T-helper 9 cell (primary cell): ENCODE data around the gene RPS6KA5.
A peak's percentile ranks its signal among the peaks of the same experiment; 100 is the strongest.
"Not testable (repeated sequence)": the region's sequence is repeated elsewhere in the genome, so short reads cannot be mapped to it uniquely, and the experiment has no call there.

Source experiments
- DNase-seq: peaks from one replicate; pipeline ENCODE4 v3.0.0-alpha.2; 2020

Gene RPS6KA5

DNA sequence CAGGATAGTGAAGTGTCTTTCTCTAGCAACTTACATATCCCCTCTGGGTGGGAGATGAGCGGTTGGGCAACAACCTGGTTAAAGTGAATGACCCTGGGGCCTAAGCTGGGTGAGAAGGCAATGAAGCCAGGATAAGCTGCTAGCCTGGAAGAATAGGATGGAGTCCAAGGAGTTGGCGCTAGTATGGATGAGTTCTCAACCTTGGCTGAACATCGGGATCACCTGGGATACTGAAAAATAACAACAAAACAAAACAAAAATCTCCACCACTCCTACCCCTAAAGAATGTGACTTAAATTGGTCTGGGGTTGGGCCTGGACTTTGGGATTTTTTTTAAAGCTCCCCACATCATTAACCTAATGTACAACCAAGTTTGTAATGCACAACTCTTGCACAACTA lies 4.8 kb upstream of the RPS6KA5 start:
- no peak for DNase-seq

DNA sequence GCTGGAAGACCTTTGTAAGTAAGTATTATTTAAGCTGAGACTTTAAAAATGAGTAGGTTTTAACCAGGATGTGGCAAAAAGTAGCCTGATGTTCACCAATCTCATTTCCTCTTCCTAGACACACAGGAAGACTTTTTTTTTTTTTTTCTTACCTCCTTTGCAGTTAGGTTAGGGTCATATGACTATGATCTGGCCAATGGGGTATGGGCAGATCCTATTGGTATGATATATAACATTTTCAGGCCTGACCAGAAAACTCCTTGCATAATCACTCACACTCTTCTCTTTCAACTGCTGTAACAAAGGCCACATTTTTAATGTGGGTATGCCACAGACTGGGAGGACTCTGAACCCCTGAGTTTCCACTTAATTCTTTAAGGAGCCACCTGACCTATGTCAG lies 2.7 kb upstream of the RPS6KA5 start:
- no peak for DNase-seq

DNA sequence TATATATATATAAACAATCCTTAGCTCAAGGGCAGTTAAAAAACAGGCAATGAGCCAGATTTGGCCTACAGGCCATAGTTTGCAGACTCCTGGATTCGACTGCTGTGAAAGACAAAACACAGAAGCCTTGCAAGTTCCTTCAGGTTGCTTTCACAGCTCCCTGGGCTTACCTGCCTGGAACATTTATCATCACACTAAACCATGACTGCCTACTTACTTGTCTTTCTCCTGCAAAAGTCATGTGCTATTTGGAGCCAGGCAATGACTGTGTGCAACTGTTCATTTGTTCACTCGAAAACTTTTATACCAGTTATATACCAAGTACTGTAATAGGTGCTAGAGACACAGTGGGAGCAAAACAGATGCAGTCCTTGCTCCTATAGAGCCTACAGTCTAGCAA lies 2.2 kb upstream of the RPS6KA5 start:
- no peak for DNase-seq

DNA sequence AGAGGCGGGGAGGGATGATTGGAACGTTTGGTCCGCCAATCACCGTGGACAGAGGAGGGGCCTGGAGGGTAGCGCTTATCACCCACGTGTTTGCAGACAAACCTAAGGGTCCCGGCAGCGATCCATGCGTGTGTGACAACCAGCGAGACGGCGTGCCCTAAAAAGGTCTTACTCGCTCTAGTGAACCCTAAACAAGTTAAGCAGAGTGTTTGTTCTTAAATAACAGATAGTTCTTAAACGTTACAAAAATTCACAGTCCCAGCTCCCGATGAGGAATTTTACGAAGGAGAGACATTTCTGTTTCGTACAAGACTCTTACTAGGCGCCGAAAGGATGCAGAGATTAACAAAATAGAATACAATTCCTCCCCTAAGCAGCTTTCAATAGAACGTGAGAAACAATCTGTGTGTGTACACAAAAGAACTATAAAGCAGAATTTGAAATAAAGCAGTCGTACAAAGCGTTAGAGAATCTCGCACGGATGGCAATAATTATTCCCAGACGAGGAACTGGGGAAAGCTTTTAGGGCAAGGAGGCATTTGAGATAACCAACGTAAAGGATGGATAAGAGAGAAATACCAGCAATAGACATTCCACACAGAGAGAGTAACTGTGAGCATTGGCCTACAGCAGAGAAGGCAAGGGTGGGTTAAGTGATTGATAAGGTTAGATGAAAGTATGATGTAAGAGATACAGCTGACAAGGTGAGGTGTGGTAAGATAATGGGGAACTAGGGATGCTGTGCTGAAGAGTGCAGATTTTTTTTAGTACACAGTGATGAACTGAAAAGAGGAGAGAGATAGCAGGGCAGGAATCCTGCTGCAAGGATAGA lies 831 bp upstream of the RPS6KA5 start:
- DNase-seq = no peak

DNA sequence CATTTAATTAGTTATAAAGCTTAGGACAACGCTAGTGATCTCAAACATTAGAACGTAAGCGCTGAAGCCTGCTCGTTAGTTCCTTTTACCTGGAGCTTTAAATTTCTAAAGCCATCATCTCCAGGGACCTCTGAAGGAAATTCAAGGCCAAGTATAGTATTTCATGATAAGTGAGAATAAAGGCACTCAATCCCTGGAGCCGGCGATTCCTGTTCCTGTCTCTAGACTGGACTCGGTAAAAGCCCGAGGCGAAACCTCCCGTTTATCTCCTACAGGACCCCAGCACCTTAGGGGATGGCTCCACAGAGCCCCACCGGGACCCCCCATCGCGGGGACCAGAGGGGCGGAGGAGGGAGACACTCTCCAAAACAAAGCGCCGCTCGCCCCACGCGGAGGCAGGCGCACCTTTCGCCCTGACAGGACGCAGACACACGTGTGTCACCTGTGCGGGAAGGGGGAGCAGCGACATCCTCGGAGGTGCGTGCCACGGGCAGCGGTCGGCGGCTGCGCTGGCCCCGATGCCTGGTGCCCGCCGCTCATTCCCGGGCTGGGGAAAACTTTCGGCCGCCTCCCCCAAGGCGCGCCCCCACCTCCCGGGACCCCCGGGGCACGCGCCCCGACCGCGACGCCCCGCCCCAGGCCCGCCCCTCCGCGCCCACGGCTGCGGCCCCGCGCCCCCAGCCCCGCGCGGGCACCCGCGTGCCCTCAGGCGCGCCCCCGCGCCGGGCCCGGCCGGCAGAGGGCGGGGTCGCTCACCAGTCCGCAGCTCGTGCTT lies 678 bp downstream of the RPS6KA5 start:
- peak; percentile 56 for DNase-seq

DNA sequence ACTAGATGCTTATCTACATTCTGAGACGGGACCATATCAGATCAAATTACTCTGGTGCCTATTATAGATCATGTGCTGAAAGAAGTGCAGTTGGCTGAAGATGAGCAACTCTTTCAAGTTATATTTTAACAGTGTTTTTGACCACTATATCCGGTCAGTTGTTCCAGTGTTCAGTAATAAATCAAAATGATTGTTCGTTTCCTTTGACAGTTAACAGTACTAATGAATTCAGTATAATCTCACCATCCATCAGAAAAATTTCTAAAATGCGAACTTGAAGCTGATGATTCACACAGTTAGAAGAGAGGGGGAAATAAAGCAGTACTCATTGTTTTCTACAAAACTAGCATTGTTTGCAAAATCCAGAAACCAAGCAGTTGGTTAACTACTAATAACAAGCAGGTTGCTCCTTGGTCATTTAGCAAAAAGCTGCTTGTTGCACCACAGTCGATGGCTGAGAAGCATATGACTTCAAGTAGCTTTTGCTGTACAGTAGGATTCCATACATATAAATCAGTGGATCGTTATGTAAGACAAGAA lies 2.3 kb downstream of the RPS6KA5 start:
- DNase-seq = no peak

DNA sequence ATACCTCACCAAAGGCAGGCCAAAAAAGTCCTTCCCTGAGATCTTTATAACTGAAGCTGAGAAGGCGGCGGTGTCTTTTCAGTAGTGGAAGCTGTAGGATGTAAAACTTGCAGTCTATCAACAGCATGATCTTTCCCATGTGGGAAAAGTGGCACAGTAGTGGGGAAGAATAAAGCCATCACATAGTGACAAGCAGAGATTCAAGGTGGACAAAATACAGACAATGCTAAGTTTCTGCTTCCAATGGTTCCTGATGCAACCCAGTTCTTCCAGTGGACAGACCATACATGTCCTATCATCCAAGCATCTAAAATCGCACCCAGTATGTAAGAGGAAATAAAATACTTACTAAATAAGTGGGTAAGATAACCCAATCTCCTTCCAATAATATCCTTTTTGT lies 4.1 kb downstream of the RPS6KA5 start:
- DNase-seq = no peak

DNA sequence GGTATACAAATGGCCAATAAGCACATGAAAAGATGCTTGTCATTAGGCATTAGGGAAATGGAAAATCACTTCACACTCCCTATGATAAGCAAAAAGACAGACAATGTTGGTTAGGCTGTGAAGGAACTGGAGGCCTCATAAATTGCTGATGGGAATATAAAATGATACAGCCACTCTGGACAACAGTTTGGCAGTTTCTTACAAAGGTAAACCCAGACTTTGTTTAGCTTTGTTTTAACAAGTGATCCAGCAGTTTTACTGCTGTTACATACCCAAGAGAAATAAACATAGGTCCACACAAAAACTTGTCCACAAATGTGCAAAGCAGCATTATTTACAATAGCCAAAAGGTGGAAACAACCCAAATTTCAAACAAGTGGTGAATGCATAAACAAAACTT lies 5.4 kb downstream of the RPS6KA5 start:
- DNase-seq = no peak

DNA sequence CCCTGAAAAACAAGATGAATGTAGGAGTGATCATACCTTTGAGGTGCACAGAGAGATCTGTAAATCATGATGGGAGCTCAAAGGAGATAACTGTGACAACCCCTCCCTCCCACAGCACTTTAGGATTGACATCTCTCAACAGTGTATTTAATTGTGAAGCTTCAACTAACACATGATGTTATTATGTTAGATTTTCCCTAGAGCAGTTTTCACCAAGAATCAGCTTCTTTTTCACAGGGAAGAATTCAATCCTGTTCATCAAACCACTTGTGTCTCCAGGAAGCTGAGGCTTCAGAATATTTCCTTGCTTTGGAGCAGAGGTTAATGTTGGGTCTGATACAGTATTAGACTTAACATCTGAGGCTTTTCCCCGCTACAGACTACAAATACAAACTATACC lies 11.8 kb downstream of the RPS6KA5 start:
- no peak for DNase-seq

DNA sequence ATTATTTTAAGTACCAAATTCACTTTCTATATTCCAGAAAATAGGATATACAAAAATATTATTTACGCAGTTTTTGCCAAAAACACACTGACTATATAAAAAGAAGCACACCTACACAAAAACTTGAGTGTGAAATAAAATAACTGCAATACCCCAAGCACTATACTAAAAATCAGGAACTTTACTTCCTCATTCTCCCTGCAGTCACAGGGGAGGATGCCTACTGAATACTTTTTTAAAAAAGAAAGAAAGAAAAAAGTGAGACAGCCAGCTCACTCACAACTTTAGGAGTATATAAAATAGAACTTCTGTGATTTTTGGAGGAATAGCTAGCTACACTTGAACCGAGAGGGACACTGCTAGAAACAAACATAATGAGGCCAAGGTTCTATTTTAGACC lies 12.2 kb downstream of the RPS6KA5 start:
- no peak for DNase-seq

DNA sequence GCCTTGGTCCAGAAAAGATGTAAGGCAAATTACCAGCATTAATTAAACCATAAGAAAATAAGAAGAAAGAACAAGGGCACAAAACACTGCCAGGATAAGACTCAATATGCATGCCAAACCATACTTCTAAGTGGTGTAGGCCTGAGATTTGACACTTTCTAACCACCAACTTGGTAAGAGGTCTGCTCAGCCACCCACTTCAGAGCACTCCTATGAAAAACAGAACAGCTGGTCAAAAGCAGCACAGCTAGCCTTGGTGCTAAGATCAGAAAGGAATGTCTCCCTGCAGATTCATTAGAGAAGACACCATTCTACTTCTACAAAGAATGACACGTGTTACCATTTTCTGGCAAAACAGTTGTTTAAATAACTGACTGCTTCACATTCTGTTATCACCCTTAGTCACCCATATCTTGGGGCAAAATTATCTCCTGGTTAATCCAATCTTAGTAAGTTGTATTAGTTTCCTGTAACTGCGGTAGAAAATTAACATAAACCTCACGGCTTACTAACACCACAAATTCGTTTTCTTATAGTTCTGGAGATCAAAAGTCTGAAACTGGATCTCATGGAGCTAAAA lies 13.2 kb downstream of the RPS6KA5 start:
- no peak for DNase-seq

DNA sequence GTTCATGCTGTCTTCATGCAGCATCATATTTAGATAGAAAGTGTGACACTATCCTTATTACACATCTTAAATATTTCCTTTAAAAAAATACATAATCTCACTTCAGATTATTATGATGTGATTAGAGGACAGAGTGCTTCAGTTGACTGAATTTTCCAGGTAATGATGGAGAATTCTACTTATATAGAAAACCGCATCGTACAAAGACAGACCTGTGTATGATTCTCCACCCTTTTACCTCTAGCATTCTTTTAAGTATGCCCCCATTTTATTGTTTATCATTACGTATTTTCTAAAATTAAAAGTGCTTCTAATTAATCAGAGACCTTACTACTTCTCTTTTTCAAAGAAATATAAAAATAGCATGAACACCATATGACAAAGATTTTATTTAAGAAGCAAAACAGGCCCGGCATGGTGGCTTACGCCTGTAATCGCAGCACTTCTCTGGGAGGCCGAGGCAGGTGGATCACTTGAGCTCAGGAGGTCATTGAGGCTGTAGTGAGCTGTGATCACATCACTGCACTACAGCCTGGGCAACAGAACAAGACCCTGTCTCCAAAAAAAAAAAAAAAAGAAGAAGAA lies 13.9 kb downstream of the RPS6KA5 start:
- no peak for DNase-seq

DNA sequence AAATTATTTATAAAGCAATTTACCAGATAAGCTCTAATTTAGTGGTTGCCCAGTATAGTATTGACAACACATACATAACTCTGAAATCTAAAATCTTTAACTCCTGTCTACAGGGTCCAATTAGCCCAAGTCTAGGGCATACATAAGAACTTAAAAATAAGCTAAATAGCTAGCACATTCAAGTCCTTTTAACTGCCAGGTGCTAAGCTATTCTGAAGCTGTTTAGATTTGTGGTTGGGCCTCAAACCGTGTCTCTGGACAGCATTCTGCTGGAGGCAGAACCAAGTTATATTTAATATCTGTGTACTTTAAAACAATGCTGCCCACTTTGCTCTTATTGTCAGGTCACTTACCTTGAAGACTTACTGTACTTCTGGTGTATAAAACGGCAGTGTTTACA lies 19.0 kb downstream of the RPS6KA5 start:
- DNase-seq = no peak

DNA sequence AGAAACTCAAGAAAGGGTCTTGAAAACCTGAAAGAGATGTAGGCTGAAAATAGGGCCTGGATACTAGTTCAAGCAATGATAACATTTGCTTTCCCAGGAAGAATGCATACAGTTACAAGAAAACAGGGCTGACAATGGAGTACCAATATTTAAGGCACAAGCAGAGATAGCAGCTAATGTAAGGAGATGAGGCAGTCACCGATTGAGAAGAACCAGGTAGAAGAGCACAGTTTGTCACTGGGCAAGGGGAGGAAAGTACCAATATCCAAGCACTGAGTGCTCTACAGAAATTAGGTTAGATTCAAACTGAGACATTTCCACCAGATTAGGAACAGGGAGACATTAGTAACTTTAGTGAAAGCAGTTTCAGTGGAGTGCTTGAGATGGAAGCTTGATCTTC lies 19.9 kb downstream of the RPS6KA5 start:
- no peak for DNase-seq

DNA sequence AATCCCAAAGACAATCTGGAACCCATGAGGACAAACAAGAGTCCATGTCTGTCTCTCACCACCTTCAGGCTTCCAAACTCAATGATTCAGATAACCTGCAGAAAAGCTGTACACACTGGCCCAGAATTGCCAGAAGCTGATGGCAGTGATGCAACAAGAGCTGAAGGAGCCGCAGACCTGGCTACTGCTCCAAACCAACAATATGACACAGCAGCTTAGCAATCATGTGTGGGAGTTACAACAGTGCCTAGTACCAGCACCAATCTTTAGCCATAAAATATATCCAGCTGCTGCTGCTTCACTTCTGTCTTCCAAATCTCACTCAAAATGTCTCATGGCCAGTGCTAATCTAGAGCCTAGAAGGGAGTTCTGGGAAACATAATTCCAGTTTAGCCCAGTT lies 22.0 kb downstream of the RPS6KA5 start:
- DNase-seq = no peak

DNA sequence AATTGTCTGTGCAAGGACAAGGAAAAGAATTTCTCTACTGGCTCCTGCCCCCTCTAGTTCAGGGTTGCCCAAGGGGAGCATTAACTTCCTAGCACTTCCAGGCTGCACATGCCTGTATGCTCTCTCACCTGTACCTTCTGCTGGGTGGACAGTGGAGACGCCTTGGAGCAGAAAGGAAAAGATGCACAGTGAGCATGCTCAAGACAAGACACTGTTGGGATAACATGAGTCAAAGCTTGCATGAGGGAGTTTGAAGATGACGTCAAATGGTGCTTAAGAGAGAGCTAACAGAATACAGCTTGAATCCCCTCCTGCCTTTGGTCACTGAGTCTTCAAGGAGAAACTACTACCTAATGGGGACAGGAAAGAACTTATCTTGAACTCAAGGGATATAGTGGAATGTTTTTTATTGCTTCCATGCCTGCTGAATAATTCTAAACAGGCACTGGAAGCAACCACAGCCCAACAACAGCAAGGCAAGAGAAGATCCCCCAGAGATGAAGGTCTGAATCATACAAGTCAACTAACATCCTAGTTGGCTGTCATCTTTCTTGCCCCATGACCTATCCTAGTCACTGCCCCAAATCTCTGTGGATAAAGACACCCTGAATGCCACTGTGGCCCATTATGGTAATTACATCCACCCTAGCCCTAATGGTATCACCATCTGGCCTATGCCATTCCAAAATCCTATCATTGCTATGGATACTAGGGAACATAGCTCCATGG lies 23.5 kb downstream of the RPS6KA5 start:
- DNase-seq = no peak

DNA sequence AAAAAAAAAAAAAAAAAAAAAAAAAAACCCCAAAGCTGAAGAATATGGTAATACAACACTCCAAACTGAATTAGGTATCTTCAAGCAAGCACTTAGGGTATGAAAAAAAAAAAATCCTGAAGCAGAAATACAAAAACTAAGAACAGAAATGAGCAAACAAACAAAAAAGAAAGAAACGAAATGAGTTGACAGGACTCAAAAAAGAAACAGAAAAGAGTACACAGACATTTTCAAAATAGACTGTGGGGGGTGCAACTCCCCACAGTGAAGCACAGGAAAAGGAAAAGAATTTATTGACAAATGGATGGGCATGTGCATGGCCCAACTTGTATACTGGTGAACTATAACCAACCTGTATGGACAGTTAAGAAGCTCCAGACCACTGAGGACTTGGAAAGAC lies 24.6 kb downstream of the RPS6KA5 start:
- no peak for DNase-seq

DNA sequence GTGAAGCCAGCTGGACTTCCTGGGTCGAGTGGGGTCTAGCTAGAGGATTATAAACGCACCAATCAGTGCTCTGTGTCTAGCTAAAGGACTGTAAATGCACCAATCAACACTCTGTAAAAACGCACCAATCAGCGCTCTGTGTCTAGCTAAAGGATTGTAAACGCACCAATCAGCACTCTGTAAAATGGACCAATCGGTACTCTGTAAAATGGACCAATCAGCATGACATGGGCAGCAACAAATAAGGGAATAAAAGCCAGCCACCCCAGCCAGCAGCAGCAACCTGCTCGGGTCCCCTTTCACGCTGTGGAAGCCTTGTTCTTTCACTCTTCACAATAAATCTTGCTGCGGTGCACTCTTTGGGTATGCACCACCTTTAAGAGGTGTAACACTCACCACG lies 26.1 kb downstream of the RPS6KA5 start:
- not testable (repeated sequence) for DNase-seq

DNA sequence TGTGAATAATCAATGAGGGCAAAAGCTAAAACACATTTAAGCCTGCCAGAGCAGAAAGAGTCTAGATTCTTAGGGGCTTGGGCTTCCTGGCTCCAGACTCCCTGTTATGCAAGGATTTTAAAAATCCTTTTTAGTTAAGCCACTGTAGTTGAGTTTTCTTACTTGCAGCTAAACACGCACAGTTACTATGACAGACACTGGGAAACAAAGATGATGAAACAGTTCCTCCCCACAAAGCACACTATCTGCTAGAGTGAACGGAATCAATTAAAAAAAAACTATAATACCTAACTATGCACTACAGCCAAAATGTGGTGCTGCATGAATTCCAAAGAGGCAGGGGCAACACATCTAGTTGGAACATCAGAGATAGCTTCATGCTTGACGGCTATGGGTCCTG lies 28.2 kb downstream of the RPS6KA5 start:
- DNase-seq = no peak

DNA sequence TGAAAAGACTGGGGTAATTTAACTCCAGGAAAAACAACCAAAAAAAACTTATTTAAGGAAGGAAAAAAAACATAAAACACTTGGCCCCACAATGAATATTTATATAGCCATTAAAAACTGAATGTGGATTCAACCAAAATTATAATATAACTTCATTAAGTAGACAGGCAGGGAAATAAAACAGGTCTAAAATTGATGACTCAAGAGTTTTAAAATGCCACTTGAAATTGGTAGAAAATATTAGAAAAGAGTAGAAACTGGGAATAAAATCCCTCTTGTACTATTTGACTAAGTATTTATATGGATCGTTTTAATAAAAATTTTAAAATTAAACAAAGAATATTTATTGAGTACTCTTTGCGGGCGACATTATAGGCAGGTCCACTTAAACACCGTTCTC lies 28.8 kb downstream of the RPS6KA5 start:
- DNase-seq = no peak

DNA sequence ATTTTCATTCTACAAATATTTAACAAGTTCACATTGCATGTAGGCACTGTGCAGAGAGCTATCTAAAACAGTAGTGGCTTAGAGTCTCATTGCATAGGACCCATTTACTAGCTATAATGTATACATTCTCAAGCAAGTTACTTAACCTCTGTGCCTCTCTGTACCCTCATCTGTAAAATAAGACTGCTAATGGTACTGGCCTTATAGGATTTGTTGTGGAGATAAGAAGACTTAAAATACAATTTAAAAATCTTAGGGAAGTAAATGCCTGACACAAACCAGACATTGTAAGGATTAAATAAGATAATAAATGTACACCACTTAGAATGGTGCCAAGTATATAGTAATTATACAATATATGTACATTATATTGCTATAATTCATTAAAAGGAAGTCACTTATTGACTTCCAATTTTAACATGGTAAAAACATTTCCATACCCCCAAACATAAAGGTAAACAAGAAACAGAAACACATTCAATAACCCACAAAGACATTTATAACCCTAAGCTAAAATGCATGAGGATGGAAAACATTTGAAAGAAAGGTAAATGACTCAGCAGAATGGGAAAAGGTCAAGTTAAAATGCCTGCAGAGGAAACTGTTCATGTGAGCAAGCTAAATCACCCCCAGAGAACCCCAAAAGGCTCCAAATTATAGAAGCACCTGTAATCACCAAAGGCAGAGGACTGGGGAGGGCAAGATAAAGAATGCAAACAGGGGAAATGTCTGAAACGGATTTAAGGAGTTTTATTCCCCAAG lies 30.8 kb downstream of the RPS6KA5 start:
- DNase-seq = no peak

DNA sequence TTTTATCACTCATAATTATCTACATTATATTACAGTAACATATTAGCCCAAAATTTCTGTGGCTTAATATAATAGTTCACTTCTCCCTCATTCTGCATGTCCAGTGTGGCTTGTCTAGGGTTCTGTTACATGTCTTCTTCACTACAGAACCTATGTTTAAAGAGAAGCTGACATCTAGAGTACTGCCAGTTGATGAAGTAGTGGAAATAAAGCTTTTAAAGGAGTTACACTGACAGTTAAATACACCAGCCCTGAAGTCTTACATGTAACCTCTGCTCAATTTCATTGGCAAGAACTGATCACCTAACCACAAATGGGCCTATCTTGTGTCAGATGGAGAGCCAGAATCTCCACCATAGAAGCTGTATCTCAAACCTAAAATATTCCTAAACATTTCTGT lies 32.9 kb downstream of the RPS6KA5 start:
- no peak for DNase-seq
